ENCODE data around the gene ACP7. TPM values are rescaled to one million over a fixed set of nuclear protein-coding genes. Genes with fewer than 3 reads are reported as not detected.

ACP7 gene
- total and polyA plus RNA-seq, 8 donors, result not detected

DNA sequence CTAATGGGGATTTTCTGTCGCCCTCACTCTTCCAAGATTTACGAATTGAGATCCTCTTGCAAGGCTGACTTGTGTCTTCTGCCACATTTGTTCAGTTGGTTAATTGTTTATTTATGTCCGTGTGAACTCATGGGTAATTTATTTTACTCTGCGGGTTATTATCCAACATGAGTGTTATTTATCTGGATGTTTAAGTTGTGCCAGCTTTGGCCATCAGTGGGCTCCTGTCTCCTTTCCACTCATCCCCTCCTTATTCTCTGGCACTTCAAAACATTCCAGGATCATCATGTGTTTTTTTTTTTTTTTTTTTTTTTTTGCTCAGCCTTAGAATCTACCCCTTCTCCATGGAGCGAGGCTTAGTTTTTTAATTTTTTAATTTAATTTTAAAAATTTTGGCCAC, 19.0 kb downstream of the ACP7 start:
- Histone ChIP-seq H3K4me3 (no peak overlapping the region), H3K36me3 (no peaks in the 10 kb centered on the region), H3K27me3 (peaks cover 10 to 58% (median 19%) of the 10 kb centered on the region in 3 donors), H3K27ac (no peak overlapping the region), H3K4me1 (no peaks in the 10 kb centered on the region), H3K9me3 (no peaks in the 10 kb centered on the region)
- TF ChIP-seq, protein P1, sequence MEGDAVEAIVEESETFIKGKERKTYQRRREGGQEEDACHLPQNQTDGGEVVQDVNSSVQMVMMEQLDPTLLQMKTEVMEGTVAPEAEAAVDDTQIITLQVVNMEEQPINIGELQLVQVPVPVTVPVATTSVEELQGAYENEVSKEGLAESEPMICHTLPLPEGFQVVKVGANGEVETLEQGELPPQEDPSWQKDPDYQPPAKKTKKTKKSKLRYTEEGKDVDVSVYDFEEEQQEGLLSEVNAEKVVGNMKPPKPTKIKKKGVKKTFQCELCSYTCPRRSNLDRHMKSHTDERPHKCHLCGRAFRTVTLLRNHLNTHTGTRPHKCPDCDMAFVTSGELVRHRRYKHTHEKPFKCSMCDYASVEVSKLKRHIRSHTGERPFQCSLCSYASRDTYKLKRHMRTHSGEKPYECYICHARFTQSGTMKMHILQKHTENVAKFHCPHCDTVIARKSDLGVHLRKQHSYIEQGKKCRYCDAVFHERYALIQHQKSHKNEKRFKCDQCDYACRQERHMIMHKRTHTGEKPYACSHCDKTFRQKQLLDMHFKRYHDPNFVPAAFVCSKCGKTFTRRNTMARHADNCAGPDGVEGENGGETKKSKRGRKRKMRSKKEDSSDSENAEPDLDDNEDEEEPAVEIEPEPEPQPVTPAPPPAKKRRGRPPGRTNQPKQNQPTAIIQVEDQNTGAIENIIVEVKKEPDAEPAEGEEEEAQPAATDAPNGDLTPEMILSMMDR (IDR thresholded peaks at IDR 0.05), result no peak
- TF ChIP-seq POLR2A (IDR thresholded peaks at IDR 0.05) (no peak), EP300 (IDR thresholded peaks at IDR 0.05) (no peak), POLR2AphosphoS5 (IDR thresholded peaks at IDR 0.05) (no peak)
- intact Hi-C loops (cut with DNase I; ENCODE audit: low total_unique reads), result no loop called here
- no peak for DNase-seq
- 49 to 81% (median 59%) methylated on average over 5 of the region's 5 CpGs for WGBS, 5 donors

DNA sequence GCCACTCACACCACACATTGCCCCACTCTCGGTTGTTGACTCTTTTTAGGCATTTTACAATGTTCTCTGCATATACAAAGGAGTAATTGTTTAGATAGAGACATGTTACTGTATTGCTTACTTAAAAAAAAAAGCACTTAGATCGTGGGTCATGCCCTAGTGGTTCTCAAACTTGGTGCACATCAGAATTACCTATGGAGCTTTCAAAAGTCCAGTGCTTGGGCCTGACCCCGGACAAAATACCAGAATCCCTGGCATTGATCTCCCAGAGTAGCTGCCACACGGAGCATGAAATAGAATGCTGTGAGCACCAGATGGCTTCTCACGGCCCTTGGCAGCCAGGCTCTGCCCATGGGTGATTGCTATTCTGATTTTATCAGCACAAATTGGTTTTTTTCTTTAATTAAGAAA, 20.0 kb downstream of the ACP7 start:
- Histone ChIP-seq H3K36me3 (no peaks in the 10 kb centered on the region), H3K27me3 (peaks cover 2 to 54% (median 9%) of the 10 kb centered on the region in 3 donors), H3K4me1 (no peaks in the 10 kb centered on the region), H3K27ac (no peak overlapping the region), H3K9me3 (no peaks in the 10 kb centered on the region), H3K4me3 (no peak overlapping the region)
- 41 to 60% (median 53%) methylated on average over 5 of the region's 5 CpGs for WGBS, 5 donors
- TF ChIP-seq POLR2A (IDR thresholded peaks at IDR 0.05) (no peak), POLR2AphosphoS5 (IDR thresholded peaks at IDR 0.05) (no peak), EP300 (IDR thresholded peaks at IDR 0.05) (no peak)
- TF ChIP-seq, protein P1 (IDR thresholded peaks at IDR 0.05), result no peak
- DNase-seq, result no peak
- intact Hi-C loops (cut with DNase I; ENCODE audit: low total_unique reads), result no loop called here

DNA sequence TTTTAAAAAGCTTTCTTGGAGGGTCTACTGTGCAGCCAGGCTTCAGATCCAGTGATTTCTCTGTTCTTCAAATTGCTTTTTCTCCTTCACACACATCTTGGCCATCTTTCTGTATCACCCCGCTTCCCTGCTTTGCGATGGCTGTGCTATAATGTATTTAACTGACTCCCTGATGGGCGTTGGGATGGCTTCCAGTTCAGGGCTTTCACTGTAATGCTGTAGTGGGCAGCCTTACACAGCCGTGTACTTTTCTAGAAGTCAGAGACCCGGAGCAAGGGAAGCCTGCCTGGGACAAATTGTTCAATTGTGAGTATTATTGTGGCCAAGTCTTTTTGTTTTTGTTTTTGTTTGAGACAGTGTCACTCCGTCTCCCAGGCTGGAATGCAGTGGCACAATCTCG, 22.0 kb downstream of the ACP7 start:
- DNase-seq, result no peak
- Histone ChIP-seq H3K4me3 (no peak overlapping the region), H3K36me3 (no peaks in the 10 kb centered on the region), H3K27me3 (peaks cover 0 to 50% (median 5%) of the 10 kb centered on the region in 3 donors), H3K9me3 (no peaks in the 10 kb centered on the region), H3K4me1 (no peaks in the 10 kb centered on the region), H3K27ac (no peak overlapping the region)
- TF ChIP-seq POLR2AphosphoS5 (IDR thresholded peaks at IDR 0.05) (no peak), POLR2A (IDR thresholded peaks at IDR 0.05) (no peak), EP300 (IDR thresholded peaks at IDR 0.05) (no peak)
- TF ChIP-seq, protein P1 (IDR thresholded peaks at IDR 0.05), result no peak
- WGBS, 5 donors, result 48 to 66% (median 54%) methylated on average over 7 of the region's 7 CpGs
- intact Hi-C loops (cut with DNase I; ENCODE audit: low total_unique reads), result no loop called here

DNA sequence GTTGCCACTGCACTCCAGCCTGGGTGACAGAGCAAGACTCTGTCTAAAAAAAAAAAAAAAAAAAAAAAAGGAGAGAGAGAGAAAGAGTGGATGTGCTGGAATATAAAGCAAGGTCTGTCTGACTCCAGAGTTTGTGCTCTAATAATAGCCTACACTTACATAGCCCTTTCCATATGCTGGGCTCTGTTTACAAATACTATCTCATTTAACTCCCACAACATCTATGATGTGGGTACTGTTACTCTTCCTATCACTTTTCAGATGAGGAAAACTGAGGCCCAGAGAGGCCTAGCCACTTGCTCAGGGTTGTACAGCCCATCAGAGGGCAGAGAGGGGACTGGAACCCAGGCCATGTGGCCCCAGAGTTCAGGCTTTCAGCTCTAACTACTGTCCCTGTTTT, 25.5 kb downstream of the ACP7 start:
- no peaks in the 10 kb centered on the region for H3K9me3 ChIP-seq
- DNase-seq, result no peak
- H3K27ac ChIP-seq, result no peak overlapping the region
- no peaks in the 10 kb centered on the region for H3K36me3 ChIP-seq
- H3K4me1 ChIP-seq, result no peaks in the 10 kb centered on the region
- TF ChIP-seq POLR2A (IDR thresholded peaks at IDR 0.05), result no peak
- TF ChIP-seq POLR2AphosphoS5 (IDR thresholded peaks at IDR 0.05), result no peak
- TF ChIP-seq, protein P1 (IDR thresholded peaks at IDR 0.05), result no peak
- no peak for TF ChIP-seq EP300 (IDR thresholded peaks at IDR 0.05)
- intact Hi-C loops (cut with DNase I; ENCODE audit: low total_unique reads), result loop anchor here (5.0 kb wide), 1 partner anchor 218 kb away; no protein-coding TSS in a partner anchor
- H3K4me3 ChIP-seq, result no peak overlapping the region
- H3K27me3 ChIP-seq, result peaks cover 0 to 70% (median 5%) of the 10 kb centered on the region in 3 donors
